ENCODE results near the gene TBC1D1.
A peak's percentile ranks its signal among the peaks of the same experiment; 100 is the strongest.
"Not testable (repeated sequence)": the region's sequence is repeated elsewhere in the genome, so short reads cannot be mapped to it uniquely, and the experiment has no call there.

Gene TBC1D1

GRCh38 chr4:37967736-37968135, 76.9 kb downstream of the TBC1D1 start:
- no peak for DNase-seq

- DNase-seq = no peak
These were observed 77.9 kb downstream of the TBC1D1 start for GRCh38 chr4:37968747-37969146.

GRCh38 chr4:37970702-37971101, 79.8 kb downstream of the TBC1D1 start:
- peak; percentile 63 to 70 for DNase-seq

- DNase-seq = no peak
These were observed 80.3 kb downstream of the TBC1D1 start for GRCh38 chr4:37971202-37971601.

GRCh38 chr4:37973441-37973840, 82.6 kb downstream of the TBC1D1 start:
- DNase-seq = no peak

- not testable (repeated sequence) for DNase-seq
These were observed 84.5 kb downstream of the TBC1D1 start for GRCh38 chr4:37975321-37975822.

- no peak for DNase-seq
These were observed 85.6 kb downstream of the TBC1D1 start for GRCh38 chr4:37976507-37976906.

- peak; percentile 65 to 72 for DNase-seq
These were observed 86.1 kb downstream of the TBC1D1 start for GRCh38 chr4:37976991-37977470.

- DNase-seq = peak; percentile 78 to 80
These were observed 86.8 kb downstream of the TBC1D1 start for GRCh38 chr4:37977471-37978247.

- peak; percentile 55 to 57 for DNase-seq
These were observed 87.5 kb downstream of the TBC1D1 start for GRCh38 chr4:37978248-37978924.

- DNase-seq = no peak
These were observed 89.4 kb downstream of the TBC1D1 start for GRCh38 chr4:37980246-37980645.

GRCh38 chr4:37981425-37981824, 90.5 kb downstream of the TBC1D1 start:
- no peak for DNase-seq

- no peak for DNase-seq
These were observed 91.2 kb downstream of the TBC1D1 start for GRCh38 chr4:37981844-37982720.

- DNase-seq = no peak
These were observed 91.9 kb downstream of the TBC1D1 start for GRCh38 chr4:37982736-37983135.

- no peak for DNase-seq
These were observed 93.1 kb downstream of the TBC1D1 start for GRCh38 chr4:37983951-37984350.

GRCh38 chr4:37985730-37986275, 94.9 kb downstream of the TBC1D1 start:
- no peak for DNase-seq

GRCh38 chr4:37988670-37989069, 97.8 kb downstream of the TBC1D1 start:
- no peak for DNase-seq

GRCh38 chr4:37989398-37990260, 98.7 kb downstream of the TBC1D1 start:
- no peak for DNase-seq

- no peak for DNase-seq
These were observed 99.9 kb downstream of the TBC1D1 start for GRCh38 chr4:37990731-37991245.

- DNase-seq = no peak
These were observed 100.9 kb downstream of the TBC1D1 start for GRCh38 chr4:37991623-37992410.

- DNase-seq = no peak
These were observed 102.9 kb downstream of the TBC1D1 start for GRCh38 chr4:37993806-37994205.
